ENCODE results near the gene FHIP2A. TPM values are rescaled to one million over a fixed set of nuclear protein-coding genes. Genes with fewer than 3 reads are reported as not detected.

Gene FHIP2A
- total RNA-seq, 2 experiments from 2014 or later: 4.2 to 13.2 TPM

- intact Hi-C loops (cut with micrococcal nuclease; ENCODE audit: unreplicated experiment): loop anchor here (10.0 kb wide), 2 partner anchors 331 to 651 kb away; partner anchors contain the start of genes CCDC186 and TDRD1
- Histone ChIP-seq H3K9me3 (ENCODE audit: low read length) (no peaks in the 10 kb centered on the region), H4K20me1 (ENCODE audit: insufficient read depth, low read length) (0 out of 2 replicates have a peak, but pooled peaks cover 3% of the 10 kb centered on the region), H3K36me3 (ENCODE audit: insufficient read depth, low read length) (no peaks in the 10 kb centered on the region), H3K4me3 (ENCODE audit: low read depth, low read length, poor library complexity, severe bottlenecking) (no peak overlapping the region), H3K27ac (ENCODE audit: low read depth, low read length, poor library complexity, severe bottlenecking) (no peak overlapping the region), H3K9me2 (ENCODE audit: insufficient read depth, low read length) (no peaks in the 10 kb centered on the region), H3K79me2 (ENCODE audit: insufficient read depth, low read depth, low read length) (peaks cover 40% of the 10 kb centered on the region; the same call in 1 of the 2 replicates), H3K4me2 (ENCODE audit: low read length) (no peak overlapping the region), H3K4me1 (ENCODE audit: insufficient read depth, low read length, poor library complexity, severe bottlenecking) (peaks cover 23% of the 10 kb centered on the region), H2AFZ (ENCODE audit: low read length) (no peak overlapping the region)
- ChIA-PET POLR2A (no interaction called here), CTCF (ENCODE audit: unreplicated experiment) (no interaction called here)
- no TSS peak for BruUV-seq (replicated peaks)
- TF ChIP-seq EZH2phosphoT487 (IDR thresholded peaks at IDR 0.05; ENCODE audit: borderline replicate concordance, low read depth, low read length) (no peak), CTCF (conservative IDR thresholded peaks at IDR 0.05; ENCODE audit: low read length) (no peak)
- no peak for DNase-seq (ENCODE audit: low spot score)
These were observed 4.1 kb downstream of the FHIP2A start for GRCh38 chr10:114825513-114826253.

- H4K20me1 ChIP-seq (ENCODE audit: insufficient read depth, low read length): 0 out of 2 replicates have a peak, but pooled peaks cover 3% of the 10 kb centered on the region
- H3K9me3 ChIP-seq (ENCODE audit: low read length): no peaks in the 10 kb centered on the region
- intact Hi-C loops (cut with micrococcal nuclease; ENCODE audit: unreplicated experiment): loop anchor here (10.0 kb wide), 2 partner anchors 335 to 655 kb away; partner anchors contain the start of genes CCDC186 and TDRD1
- TF ChIP-seq CTCF (conservative IDR thresholded peaks at IDR 0.05; ENCODE audit: low read length): no peak
- no peak for TF ChIP-seq EZH2phosphoT487 (IDR thresholded peaks at IDR 0.05; ENCODE audit: borderline replicate concordance, low read depth, low read length)
- POLR2A ChIA-PET: interaction anchor here (0.6 to 2.1 kb wide), 6 partner anchors 7 to 240 kb away, joined by 3 to 6 read pairs (median 3); partner anchors contain the start of gene FHIP2A
- no peak overlapping the region for H3K4me3 ChIP-seq (ENCODE audit: low read depth, low read length, poor library complexity, severe bottlenecking)
- H3K9me2 ChIP-seq (ENCODE audit: insufficient read depth, low read length): no peaks in the 10 kb centered on the region
- H3K4me1 ChIP-seq (ENCODE audit: insufficient read depth, low read length, poor library complexity, severe bottlenecking): peaks cover 12% of the 10 kb centered on the region
- no peak overlapping the region for H3K4me2 ChIP-seq (ENCODE audit: low read length)
- no peak for DNase-seq (ENCODE audit: low spot score)
- H3K36me3 ChIP-seq (ENCODE audit: insufficient read depth, low read length): peaks cover 28% of the 10 kb centered on the region
- CTCF ChIA-PET (ENCODE audit: unreplicated experiment): interaction anchor here (1.0 kb wide), 1 partner anchor 525 kb away, joined by 3 read pairs; no protein-coding TSS in a partner anchor
- peaks cover 21% of the 10 kb centered on the region; the same call in 1 of the 2 replicates for H3K79me2 ChIP-seq (ENCODE audit: insufficient read depth, low read depth, low read length)
- H2AFZ ChIP-seq (ENCODE audit: low read length): no peak overlapping the region
- BruUV-seq (replicated peaks): no TSS peak
- H3K27ac ChIP-seq (ENCODE audit: low read depth, low read length, poor library complexity, severe bottlenecking): no peak overlapping the region
These were observed 7.8 kb downstream of the FHIP2A start for GRCh38 chr10:114829160-114829909.

All from OCI-LY7 (cell line).